HG03460 (cell line): ENCODE results near the gene GDF2.

ENCODE experiments used
- ATAC-seq: cut with Tn5 transposase; IDR thresholded peaks from one replicate; pipeline ENCODE4 v1.9.1; 2021; ENCODE audit not compliant: unreplicated experiment

The GDF2 gene

DNA sequence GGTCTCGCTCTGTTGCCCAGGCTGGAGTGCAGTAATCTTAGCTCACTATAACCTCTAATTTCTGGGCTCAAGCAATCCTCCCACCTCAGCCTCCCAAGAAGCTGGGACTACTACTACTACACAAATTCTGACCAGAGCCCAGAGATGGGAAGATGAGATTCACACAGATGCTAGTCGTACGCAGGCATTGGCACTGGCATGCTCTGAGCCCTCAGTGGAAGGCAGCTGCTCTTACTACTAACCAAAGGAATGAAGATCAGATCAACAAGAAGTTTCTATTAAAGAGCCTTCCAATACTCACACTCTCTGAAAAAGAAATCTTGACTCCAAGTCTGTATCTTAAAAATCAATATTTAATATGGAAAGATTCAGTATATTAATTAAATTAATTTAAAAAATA is 10.7 kb downstream of the GDF2 start:
- ATAC-seq: no peak

DNA sequence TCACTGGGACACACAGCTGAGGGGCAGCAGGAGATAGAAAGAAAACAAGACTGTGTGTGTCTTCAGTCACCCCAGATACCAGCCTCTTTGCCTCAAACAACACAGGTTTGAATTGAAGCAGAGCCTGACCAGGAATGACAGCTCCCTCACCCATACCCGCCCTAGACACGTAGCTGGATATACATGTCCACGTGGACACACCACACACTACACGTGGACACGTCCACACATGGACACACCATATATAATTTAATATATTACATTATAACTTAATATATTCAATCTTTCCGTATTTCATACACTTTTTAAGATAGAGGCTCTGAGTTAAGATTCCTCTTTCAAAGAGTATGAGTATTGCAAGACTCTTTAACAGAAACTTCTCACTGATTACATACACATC is 11.3 kb downstream of the GDF2 start:
- ATAC-seq: no peak

DNA sequence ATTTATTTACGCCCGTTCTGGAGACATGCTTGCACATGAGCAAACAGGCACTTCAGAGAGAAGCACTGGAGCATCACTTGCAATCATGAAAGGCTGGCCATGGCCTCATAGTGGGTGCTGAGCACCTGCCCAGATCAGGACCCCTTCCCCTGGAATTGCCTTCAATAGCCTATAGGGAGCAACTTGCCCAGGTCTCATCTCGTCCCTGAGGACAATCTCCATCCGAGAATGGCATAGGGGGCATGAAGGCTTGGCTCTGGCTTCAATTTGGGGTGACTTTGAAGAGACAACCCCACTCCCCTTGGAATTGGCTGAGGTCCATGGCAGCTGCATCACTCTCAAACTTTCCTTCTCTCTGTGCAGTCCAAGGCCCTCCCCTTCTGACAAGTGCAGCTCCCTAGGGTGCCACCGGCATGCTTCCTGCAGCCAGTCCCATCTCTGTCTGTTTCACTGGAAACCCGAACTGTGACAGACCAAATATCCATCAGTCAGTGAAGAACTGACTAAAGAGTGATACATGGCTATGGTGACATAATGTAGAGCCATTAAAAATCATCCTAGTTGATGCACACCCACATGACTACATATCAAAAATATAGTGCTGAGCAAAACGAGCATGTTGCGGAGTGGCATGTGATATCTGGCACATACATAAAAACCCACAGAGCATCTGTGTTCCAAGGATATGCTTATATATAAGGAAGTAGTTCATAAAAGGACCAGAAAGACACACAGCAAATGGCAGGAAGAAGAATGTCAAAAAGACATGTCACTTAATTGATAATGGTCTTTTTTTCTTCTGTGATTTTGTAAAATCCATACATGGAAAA is 12.4 kb downstream of the GDF2 start:
- no peak for ATAC-seq

GRCh38 chr10:47335906-47336305 is 13.7 kb downstream of the GDF2 start:
- ATAC-seq: no peak

DNA sequence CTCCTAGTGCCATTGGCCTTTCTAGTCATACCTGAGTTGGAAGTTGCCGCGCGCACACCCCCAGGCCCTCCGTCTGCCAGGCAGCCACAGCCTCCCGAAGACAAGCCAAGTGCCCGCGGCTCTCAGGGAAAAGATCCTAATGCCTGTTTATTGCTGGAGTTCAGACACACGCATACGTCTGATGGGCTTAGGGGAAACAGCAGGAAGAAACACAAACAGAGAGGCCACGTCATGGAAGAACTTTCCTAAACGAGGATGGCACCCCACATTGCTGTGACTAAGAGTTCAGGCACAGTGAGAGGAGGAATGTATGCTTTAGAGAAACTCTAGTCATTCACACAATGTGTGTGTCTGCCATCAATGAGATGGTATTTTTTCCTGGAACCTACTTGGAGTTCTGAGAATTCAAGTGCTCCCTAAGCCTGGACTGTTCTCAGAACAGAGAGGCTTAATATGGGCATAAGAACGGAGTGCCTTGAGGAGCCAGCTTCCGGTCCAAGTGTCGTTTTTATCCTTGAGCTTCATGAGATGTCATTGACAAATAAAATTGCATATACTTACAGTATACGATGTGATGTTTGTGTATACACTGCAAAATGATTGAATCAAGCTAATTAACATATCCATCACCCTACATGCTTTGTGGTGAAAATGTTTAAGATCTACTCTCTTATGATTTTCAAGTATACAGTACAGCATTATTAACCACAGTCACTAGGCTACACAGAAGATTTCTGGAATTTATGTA is 14.3 kb downstream of the GDF2 start:
- no peak for ATAC-seq

GRCh38 chr10:47337310-47337709 is 15.1 kb downstream of the GDF2 start:
- ATAC-seq: no peak

GRCh38 chr10:47339186-47339735 is 17.0 kb downstream of the GDF2 start:
- ATAC-seq: no peak

DNA sequence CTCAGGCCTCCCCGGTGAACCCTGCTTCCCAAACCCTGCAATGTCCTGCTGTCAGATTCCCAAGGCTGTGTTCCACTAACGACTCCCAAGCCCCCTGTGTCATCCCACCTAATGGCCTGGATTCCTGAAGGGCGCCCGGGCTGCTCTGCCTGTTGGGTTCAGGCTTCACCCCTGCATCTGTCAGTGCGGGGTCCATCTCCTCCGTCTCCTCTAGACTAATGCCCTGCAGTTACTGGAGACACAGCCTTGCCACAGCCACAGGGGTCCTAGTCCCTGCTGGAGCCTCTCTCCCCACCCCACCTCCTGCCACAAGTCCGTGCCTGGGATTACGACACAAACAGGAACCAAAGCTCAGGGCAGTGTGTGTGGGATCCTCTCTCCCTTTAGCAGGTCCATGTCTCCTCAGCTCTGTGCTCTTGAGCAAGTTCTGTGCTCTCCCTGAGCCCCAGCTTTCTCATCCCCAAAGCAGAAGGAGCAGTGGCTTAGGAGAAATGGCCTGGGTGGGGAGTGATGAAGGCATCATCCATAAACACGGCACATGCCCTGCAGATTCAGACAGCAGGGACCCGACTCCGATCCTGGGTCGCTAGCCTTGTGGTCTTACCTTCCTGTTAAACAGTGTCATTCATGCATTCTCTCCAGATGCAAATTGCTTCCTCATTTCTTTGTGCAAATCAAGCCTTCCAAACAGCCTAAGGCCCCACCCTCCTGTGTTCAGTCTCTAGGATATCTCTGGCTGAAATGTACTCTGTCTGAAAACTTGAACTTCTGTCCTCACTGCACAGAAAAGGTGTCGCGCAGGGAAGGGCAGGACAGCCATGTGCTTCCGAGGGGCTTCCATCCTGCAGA is 17.7 kb downstream of the GDF2 start:
- no peak for ATAC-seq

- no peak for ATAC-seq
These were observed 18.4 kb downstream of the GDF2 start for GRCh38 chr10:47340608-47341170.

DNA sequence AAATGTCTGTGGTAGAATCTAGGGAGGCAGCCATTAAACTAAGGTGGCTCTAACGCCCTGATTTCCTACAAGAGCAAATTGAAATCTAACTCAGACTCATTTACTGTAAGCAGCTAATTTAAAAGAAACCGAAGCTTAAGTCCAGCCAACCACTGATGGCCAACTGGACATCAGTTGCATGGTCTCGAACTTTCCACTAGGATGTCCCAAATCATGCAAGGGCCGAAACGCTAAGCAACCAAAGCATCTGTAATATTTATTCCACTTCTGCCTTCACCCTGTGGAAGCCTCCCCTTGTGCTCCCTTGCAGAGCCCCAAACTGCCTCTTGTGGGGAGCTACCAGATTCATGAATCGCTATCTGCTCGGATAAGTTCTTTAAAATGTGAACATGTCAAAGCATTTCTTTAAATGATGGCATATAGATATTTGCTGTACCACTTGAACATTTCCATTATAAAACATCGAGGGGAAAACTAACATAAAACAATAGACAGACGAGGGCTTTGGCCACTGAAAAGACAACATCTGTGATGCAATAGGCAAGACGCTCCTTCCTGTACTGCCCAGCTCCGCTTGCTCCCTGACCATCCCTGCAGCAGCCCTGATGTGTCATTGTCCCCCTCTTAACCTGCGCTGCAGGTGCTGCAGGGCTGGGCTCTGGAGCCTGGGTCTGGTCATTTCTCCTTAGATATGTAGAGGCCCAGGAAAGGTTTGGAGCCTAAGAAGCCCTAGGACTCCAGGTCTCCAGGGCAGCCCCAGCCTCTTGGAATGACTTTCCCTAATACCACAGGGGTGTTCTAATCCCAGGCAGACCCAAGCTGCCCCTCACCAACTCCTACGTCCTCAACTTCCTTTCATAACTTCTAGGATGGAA is 23.0 kb downstream of the GDF2 start:
- no peak for ATAC-seq

- no peak for ATAC-seq
These were observed 24.5 kb downstream of the GDF2 start for GRCh38 chr10:47346581-47347302.

GRCh38 chr10:47347303-47347675 is 25.0 kb downstream of the GDF2 start:
- no peak for ATAC-seq

GRCh38 chr10:47348138-47348651 is 25.9 kb downstream of the GDF2 start, which contains the start of gene RBP3:
Gene RBP3 (plus strand): TSS chr10:47348363. CDS start chr10:47348485, 122 bp downstream.
- ATAC-seq: no peak

- no peak for ATAC-seq
These were observed 26.6 kb downstream of the GDF2 start for GRCh38 chr10:47348661-47349470.

DNA sequence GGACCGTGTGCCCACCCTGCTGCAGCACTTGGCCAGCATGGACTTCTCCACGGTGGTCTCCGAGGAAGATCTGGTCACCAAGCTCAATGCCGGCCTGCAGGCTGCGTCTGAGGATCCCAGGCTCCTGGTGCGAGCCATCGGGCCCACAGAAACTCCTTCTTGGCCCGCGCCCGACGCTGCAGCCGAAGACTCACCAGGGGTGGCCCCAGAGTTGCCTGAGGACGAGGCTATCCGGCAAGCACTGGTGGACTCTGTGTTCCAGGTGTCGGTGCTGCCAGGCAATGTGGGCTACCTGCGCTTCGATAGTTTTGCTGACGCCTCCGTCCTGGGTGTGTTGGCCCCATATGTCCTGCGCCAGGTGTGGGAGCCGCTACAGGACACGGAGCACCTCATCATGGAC is 27.3 kb downstream of the GDF2 start:
- no peak for ATAC-seq

- ATAC-seq: no peak
These were observed 27.7 kb downstream of the GDF2 start for GRCh38 chr10:47349941-47350371.

DNA sequence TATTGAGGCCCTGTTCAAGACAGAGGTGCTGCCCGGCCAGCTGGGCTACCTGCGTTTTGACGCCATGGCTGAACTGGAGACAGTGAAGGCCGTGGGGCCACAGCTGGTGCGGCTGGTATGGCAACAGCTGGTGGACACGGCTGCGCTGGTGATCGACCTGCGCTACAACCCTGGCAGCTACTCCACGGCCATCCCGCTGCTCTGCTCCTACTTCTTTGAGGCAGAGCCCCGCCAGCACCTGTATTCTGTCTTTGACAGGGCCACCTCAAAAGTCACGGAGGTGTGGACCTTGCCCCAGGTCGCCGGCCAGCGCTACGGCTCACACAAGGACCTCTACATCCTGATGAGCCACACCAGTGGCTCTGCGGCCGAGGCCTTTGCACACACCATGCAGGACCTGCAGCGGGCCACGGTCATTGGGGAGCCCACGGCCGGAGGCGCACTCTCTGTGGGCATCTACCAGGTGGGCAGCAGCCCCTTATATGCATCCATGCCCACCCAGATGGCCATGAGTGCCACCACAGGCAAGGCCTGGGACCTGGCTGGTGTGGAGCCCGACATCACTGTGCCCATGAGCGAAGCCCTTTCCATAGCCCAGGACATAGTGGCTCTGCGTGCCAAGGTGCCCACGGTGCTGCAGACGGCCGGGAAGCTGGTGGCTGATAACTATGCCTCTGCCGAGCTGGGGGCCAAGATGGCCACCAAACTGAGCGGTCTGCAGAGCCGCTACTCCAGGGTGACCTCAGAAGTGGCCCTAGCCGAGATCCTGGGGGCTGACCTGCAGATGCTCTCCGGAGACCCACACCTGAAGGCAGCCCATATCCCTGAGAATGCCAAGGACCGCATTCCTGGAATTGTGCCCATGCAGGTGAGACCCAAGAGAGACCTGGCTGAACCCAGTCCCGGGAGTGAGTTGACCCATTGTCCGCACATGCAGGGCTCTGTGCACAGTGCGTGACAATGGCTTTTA is 28.7 kb downstream of the GDF2 start:
- ATAC-seq: no peak
